ENCODE measurements around the gene SEC61B.

The SEC61B gene

DNA sequence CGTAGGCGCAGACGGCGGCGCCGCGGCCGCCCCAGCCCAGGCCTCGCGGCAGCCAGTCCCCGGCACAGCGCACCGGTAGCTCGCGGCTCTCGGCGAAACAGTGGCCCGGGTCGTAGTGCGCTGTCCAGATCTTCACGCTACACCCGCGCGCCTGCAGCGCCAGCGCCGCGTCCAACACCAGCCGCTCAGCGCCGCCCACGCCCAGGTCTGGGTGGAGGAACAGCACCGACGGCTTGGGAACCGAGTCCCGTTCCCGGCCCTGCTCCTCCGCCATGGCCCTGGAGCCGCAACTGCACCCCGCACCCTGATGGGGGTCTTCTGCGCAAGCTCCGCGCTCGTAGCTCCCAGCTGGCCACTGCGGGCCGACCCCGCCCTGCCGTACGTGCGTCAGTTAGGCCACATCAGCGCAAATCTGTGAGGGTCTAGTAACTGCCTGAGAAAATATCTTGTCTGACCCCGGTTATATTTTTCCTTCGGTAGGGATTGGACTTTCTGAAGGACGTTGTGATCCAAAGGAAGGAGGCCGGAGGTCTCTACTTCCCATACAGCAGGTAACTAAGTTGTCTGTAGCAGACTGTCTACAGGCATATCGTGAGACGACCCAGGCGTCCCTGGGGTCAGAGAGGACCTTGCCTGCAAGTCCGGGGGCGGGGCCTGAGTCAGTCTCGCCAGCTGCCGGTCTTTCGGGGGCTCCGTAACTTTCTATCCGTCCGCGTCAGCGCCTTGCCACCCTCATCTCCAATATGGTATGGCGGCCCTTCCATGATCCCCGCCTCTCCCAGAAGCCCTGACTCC lies at the start of gene SEC61B, which contains the start of gene ALG2:
TSS of gene SEC61B (plus strand) at position 662 of the 795 bp plus-strand sequence. CDS start at position 744, 82 bp downstream.
TSS of gene ALG2 (minus strand) at position 322 of the 795 bp plus-strand sequence. CDS start at position 274, 48 bp downstream.
- peak; percentile 98 for DNase-seq (ENCODE audit: low spot score)

DNA sequence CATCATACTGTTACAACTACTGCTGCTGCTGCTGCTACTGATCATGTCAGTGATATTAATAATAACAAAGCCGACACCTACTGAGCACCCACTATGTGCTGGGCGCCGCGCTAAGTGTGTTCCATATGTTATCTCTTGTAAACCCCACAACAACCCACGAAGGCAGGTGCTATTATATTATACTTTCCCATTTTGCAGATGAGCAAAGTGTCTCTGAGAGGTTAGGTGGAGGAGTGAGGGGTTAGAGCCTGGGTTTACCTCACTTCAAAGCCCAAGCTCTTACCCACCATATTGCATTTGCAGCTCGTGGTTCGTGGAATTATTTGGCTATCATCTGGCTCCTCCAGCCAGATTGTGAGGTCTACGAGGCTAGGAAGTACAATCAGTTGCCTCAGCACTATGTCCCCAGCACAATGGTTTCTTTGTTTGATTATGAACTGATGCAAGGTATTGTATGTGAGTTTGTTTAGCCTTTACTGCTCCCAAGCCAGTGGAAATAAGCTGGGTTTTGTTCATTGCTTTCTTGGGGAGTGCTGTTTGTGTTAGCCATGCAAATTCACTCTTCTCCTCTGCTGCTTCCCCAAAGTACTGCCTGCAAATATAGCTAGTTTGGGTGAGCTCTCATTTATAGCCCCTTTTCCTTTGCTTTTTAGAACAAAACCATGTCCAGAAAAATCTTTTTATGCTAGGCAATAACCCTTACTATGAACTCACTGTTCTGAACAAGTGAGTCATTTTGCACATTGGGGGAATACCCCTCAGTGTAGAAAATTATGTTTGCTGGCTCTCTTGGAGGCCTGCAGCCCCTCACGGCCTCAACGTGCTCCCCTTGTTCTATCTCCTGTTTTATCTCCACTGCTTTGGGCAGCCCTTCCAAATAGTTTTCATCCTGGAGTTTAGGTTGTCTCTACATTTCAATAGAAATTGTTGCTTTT lies 48.2 kb upstream of the SEC61B start:
- no peak for DNase-seq (ENCODE audit: low spot score)

DNA sequence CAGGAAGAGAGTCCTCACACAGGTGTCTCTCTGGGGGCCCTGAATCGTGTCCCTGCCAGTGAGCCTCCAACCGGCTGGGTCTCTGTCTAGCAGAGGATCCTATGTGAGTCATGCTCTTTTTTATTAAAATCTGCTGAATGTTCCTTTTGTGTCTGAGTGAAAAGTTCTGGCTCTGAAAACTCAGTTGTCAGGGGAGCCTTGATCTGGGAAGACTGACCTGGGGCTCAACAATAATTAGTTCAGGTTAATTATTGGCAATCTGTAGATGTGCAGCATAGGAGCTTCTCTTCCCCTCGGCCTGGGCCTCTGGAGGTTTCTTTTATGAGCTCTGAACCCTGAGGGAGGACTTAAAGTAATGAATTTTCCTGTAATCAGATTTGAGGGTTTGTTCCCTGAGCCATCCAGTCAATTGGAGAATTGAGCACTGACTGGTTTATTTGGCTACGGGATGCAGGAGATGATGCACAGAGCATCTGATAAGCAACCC lies 45.5 kb upstream of the SEC61B start:
- no peak for DNase-seq (ENCODE audit: low spot score)

DNA sequence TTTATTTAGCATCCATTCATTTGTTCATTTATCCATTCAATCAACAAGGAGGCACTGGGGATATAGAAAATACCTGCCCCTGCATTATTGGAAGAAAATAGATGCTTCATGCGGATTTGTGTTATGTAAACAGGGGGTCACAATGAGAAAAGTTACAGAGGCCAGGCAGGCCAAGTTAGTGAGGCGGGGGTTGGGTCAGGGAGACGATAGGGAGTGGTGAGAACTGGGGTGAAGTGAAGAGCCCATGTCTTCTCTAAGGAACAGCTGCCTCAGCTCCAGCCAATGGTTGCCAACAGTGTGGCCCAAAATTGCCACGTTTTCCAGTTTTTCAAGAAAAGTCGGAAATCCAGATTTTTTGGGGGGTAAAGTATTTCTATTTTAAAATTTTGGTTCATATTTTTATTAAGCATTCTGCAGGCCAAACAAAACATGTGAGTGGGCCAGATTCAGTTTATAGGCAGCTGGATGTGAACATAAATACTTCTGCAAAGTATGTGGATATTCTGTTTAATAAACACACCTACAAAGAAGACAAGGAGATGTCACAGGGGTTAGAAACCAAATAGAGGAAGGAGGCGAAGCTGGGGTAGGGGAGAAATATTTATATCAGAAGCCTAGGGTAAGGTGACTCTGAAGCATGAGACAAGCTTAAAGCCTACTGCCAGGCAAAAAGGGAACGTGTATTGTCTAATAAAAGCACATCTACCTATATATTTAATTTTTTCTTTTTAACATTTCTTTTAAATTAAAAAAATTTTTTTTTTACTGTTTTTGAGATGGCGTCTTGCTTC lies 44.3 kb upstream of the SEC61B start:
- DNase-seq (ENCODE audit: low spot score), result no peak

DNA sequence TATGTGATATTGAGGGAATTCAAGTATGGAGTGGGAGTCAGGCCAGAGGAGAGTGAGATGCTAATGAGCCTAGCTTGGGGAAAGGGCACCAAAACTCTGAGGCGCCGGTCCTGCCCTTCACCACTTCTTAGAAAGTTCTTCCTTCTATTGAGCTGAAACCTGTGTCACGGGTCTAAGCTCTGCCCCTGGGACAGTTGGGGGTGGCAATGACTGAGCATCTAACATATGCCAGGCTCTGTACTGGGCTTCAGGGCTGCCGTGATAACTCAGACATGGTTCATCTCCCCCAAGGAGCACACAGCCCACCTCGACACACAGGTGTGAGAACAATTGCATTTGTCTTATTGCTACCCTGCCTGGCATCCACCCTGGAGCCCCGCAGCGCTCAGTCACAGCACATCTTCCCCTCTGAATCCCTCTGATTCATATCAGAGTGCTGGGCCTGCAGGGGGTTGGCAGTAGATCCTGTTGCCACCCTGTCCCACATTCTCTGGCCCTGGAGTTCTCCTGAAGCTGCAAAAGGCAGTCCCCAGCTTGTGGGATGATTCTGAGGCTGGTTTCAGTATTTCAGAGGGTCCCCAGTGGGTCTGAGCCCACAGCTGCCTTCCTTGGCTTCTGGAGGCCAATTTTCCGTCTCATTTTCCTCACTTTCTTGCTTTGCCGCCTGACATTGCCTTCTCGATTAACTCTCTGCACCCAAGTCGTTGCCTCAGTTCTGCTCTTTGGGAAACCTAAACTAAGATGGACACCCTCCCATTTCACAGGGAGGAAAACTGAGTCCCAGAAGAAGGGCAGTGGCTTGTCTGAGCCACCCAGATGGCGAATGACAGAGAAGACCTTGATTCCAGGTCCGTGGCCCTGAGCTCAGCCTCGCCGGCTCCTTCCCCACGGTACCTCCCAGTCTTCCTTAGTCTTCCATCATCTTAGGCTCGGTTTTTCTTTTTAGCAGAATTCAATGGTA lies 42.9 kb upstream of the SEC61B start:
- DNase-seq (ENCODE audit: low spot score), result no peak

- no peak for DNase-seq (ENCODE audit: low spot score)
Observed at GRCh38 chr9:99180199-99180598, 41.9 kb upstream of the SEC61B start.

GRCh38 chr9:99180662-99181061 lies 41.4 kb upstream of the SEC61B start:
- no peak for DNase-seq (ENCODE audit: low spot score)

GRCh38 chr9:99181206-99181605 lies 40.9 kb upstream of the SEC61B start:
- no peak for DNase-seq (ENCODE audit: low spot score)

DNA sequence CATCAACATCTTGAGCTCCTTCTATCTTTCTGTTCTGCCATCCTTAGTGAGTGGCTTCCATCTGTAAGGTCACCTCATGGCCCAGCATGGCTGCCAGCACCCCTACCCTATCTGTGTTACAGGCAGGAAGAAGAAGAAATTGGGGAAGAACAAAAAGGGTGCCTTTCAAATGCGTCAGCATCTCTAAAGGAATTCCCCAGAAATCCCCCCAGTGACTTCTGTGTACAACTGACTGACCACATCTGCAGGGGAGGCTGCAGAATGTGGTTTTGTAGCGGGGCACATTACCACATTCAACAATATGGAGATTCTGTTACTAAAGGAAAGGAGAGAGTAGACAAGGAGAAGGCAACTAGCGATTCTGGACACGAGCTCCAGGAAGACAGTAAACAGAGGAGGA lies 40.5 kb upstream of the SEC61B start:
- DNase-seq (ENCODE audit: low spot score), result no peak

GRCh38 chr9:99182356-99182755 lies 39.7 kb upstream of the SEC61B start:
- no peak for DNase-seq (ENCODE audit: low spot score)

DNA sequence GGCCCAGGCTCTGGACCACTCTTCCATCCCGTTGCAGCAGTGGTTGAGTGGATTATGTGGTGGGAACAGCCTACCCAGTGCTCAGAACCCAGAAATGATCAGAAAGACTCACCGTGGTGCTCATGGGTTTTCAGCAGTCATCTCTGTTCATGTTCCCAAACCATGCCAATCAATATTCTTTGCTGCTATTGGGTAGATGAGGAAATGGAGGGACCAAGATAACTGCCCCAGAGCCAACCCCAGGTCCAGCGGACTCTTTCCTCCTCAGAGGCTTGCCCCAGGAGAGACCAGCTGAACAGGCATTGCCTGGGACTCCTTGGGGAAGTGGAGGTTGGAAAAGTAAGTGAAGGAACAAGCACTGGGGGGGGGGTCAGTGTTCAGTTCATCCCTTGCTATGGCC lies 38.5 kb upstream of the SEC61B start:
- DNase-seq (ENCODE audit: low spot score), result no peak

GRCh38 chr9:99184110-99184474 lies 38.0 kb upstream of the SEC61B start:
- DNase-seq (ENCODE audit: low spot score), result no peak

- DNase-seq (ENCODE audit: low spot score), result peak; percentile 91
Observed at GRCh38 chr9:99184475-99185347, 37.4 kb upstream of the SEC61B start.

- no peak for DNase-seq (ENCODE audit: low spot score)
Observed at GRCh38 chr9:99185348-99185632, 36.8 kb upstream of the SEC61B start.

DNA sequence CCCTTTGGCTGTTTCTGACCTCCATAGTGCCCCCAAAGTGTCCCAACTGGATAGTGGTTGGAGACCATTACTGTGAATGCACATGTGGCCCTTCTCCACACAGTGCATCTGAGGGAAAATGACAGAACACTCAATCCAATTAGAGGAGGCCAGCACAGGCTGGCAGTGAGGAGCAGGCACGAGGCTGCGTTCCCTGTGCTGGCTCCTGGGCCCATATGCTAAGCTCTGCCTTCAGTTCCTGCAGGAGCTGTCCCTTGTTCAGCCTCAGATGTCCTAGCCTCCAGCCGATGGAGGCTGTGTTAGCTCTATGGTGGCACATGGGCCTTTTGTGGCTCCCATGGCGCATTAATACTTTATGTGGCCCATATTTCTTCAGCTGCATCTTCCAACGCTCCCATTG lies 36.1 kb upstream of the SEC61B start:
- DNase-seq (ENCODE audit: low spot score), result no peak

- no peak for DNase-seq (ENCODE audit: low spot score)
Observed at GRCh38 chr9:99187311-99187710, 34.8 kb upstream of the SEC61B start.

DNA sequence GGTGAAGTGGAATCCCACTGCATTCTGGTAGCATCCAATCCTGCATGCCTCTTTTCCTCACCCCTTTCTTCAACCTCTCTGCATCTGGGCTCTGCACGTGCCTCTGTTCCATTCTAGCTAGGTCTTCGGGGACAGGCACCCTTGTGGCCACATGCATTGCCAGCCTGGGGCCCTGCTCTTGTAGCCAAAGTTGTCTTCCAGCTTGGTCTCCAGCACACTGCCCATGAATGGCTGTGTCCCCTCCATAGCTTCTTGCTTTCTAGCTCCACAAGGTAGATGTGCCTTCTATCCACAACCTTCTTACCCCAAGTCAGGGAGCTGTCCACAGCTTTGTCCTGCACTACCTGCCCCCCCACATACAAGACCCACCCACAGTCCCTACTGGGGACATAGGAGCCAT lies 32.9 kb upstream of the SEC61B start:
- no peak for DNase-seq (ENCODE audit: low spot score)

GRCh38 chr9:99189887-99190596 lies 32.0 kb upstream of the SEC61B start:
- no peak for DNase-seq (ENCODE audit: low spot score)

- DNase-seq (ENCODE audit: low spot score), result peak; percentile 1
Observed at GRCh38 chr9:99190597-99191283, 31.3 kb upstream of the SEC61B start.

Measured in AG20443 (cell line).